ENCODE measurements around the gene LGALS3BP.
"Not testable (repeated sequence)": the region's sequence is repeated elsewhere in the genome, so short reads cannot be mapped to it uniquely, and the experiment has no call there.

LGALS3BP gene

DNA sequence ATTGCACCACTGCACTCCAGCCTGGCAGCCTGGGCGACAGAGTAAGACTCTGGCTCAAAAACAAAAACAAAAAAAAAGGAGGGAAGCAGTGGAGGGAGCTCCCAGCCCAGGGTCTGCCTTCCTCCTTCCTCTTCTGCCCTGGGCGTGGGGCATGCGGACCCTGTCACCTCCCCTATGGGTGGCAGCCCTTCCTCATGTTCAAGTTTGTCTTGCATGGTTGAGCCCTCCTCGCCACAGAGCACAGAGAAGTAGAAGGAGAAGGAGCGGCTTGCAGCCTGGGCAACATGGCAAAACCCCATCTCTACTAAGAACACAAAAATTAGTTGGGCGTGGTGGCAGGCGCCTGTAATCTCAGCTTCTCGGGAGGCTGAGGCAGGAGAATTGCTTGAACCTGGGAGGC lies 33.1 kb downstream of the LGALS3BP start:
- H3K4me3 Mint-ChIP-seq = no peak overlapping the region
- peaks cover 27% of the 10 kb centered on the region for H3K27me3 Mint-ChIP-seq
- H3K36me3 Mint-ChIP-seq = no peaks in the 10 kb centered on the region
- no peak overlapping the region for H3K27ac Mint-ChIP-seq
- CTCF ChIA-PET = no interaction called here
- no peaks in the 10 kb centered on the region for H3K4me1 Mint-ChIP-seq
- DNase-seq = no peak
- peaks cover 21% of the 10 kb centered on the region for H3K9me3 Mint-ChIP-seq

DNA sequence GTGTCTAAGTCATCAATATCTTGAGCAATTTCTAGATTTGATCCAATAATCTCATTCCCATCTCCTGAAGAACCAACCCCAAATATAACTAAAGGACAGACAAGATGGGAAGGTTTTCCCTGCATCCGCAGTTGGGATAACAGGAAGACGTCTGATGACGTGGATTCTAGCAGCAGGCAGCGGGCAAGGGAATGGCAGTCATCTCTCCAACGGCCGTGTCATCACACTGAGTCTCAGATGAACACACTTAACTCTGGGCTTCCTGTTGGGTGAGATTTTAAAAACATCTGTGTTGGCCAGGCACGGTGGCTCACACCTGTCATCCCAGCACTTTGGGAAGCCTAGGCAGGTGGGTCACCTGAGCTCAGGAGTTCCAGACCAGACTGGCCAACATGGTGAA lies 33.6 kb downstream of the LGALS3BP start:
- H3K27me3 Mint-ChIP-seq = peaks cover 27% of the 10 kb centered on the region
- peaks cover 16% of the 10 kb centered on the region for H3K9me3 Mint-ChIP-seq
- no peak overlapping the region for H3K27ac Mint-ChIP-seq
- no peak overlapping the region for H3K4me3 Mint-ChIP-seq
- no peaks in the 10 kb centered on the region for H3K36me3 Mint-ChIP-seq
- CTCF ChIA-PET = no interaction called here
- no peak for DNase-seq
- no peaks in the 10 kb centered on the region for H3K4me1 Mint-ChIP-seq

DNA sequence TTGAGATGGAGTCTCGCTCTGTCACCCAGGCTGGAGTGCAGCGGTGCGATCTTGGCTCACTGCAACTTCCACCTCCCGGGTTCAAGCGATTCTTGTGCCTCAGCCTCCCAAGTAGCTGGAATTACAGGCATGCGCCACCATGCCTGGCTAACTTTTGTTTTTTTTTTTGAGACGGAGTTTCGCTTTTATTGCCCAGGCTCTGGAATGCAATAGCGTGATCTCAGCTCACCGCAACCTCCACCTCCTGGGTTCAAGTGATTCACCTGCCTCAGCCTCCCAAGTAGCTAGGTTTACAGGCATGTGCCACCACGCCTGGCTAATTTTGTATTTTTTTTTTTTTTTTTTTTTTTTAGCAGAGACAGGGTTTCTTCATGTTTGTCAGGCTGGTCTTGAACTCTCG lies 34.3 kb downstream of the LGALS3BP start:
- H3K36me3 Mint-ChIP-seq, CTCF ChIA-PET, H3K27ac Mint-ChIP-seq, H3K9me3 Mint-ChIP-seq, H3K4me1 Mint-ChIP-seq, DNase-seq, H3K4me3 Mint-ChIP-seq: not testable (repeated sequence)
- peaks cover 31% of the 10 kb centered on the region for H3K27me3 Mint-ChIP-seq

DNA sequence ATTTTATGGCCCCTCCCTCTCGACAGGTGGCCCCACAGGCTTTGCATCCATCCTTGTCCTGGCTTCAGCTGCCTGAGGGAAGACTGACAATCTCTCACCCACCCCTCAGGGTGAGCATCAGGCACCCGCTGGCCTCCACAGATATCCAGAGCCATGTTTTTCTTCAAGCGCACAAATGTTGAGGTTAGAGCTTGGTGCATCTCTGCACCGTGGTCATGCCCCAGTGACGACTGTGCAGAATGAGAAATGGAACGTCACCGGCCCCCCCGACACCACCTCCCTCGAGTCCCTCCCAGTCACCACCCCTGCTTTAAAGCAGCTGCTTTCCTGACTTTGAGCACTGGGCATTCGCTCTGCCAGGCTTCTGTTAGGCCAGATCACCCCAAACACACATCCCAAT lies 34.8 kb downstream of the LGALS3BP start:
- no peak for DNase-seq
- no peak overlapping the region for H3K27ac Mint-ChIP-seq
- no peaks in the 10 kb centered on the region for H3K4me1 Mint-ChIP-seq
- CTCF ChIA-PET = no interaction called here
- H3K36me3 Mint-ChIP-seq = no peaks in the 10 kb centered on the region
- no peak overlapping the region for H3K4me3 Mint-ChIP-seq
- H3K27me3 Mint-ChIP-seq = peaks cover 31% of the 10 kb centered on the region
- H3K9me3 Mint-ChIP-seq = peaks cover 5% of the 10 kb centered on the region

DNA sequence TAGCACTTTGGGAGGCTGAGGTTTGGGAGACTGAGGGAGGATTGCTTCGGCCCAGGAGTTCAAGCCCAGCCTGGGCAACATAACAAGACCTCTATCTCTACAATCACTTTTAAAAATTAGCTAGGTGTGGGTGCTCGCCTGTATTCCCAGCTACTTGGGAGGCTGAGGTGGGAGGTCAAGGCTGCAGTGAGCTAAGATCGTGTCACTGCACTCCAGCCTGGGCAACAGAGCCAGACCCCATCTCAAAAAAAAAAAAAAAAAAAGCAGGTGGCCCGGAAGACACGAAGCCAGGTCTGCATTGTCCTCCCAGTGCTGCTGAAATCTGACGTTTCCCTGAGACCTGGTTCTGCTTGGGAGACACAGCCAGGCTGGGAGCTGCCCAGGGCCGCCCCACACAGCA lies 35.7 kb downstream of the LGALS3BP start:
- H3K4me1 Mint-ChIP-seq = no peaks in the 10 kb centered on the region
- no peaks in the 10 kb centered on the region for H3K36me3 Mint-ChIP-seq
- H3K4me3 Mint-ChIP-seq = no peak overlapping the region
- no peaks in the 10 kb centered on the region for H3K9me3 Mint-ChIP-seq
- DNase-seq = no peak
- no peak overlapping the region for H3K27ac Mint-ChIP-seq
- peaks cover 27% of the 10 kb centered on the region for H3K27me3 Mint-ChIP-seq
- CTCF ChIA-PET = interaction anchor here (1.3 to 1.6 kb wide), 2 partner anchors 14 to 78 kb away, joined by 3 to 8 read pairs; no protein-coding TSS in a partner anchor

DNA sequence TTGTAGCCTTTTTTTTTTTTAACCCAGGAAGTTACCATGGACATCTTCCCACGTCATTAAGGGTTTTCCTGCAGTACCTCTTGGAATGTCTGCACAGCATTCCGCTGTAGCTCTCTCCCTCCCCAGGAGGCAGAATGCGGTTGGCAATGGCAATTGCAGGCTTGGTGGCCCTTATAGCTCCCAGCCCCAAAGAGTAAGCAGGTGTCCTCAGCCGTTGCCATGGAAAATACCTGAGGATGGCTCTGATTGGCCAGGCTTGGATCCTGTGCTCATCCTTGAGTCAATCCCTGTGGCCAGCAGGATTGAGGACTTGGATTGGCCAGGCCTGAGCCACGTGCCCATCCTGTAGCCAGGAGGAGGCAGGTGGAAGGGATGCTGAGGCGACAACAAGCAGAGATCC lies 39.0 kb downstream of the LGALS3BP start:
- no peak overlapping the region for H3K27ac Mint-ChIP-seq
- H3K27me3 Mint-ChIP-seq = peaks cover 34% of the 10 kb centered on the region
- H3K9me3 Mint-ChIP-seq = no peaks in the 10 kb centered on the region
- no peak overlapping the region for H3K4me3 Mint-ChIP-seq
- CTCF ChIA-PET = interaction anchor here (0.6 kb wide), 1 partner anchor 96 kb away, joined by 3 read pairs; no protein-coding TSS in a partner anchor
- no peaks in the 10 kb centered on the region for H3K4me1 Mint-ChIP-seq
- DNase-seq = no peak
- H3K36me3 Mint-ChIP-seq = no peaks in the 10 kb centered on the region

DNA sequence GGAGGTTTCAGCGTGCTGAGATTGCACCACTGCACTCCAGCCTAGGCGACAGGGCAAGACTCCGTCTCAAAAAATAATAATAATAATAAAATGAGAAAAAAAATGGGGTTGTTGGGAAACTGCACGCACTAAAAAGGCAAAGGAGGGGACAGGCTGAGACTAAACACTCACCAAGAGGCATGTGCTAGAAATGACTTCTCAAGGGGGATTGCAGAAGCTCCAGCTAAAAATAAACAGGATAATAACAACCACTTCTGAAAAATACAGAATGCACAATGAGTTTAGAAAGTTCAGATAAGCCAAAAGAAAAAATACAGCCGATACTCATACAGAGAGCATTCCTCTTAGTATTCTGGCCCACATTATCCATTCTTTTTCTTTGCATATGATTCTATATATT lies 39.5 kb downstream of the LGALS3BP start:
- Mint-ChIP-seq H3K27me3 (peaks cover 35% of the 10 kb centered on the region), H3K4me1 (no peaks in the 10 kb centered on the region), H3K9me3 (no peaks in the 10 kb centered on the region), H3K4me3 (no peak overlapping the region), H3K27ac (no peak overlapping the region), H3K36me3 (no peaks in the 10 kb centered on the region)
- DNase-seq = no peak
- CTCF ChIA-PET = interaction anchor here (0.6 kb wide), 1 partner anchor 96 kb away, joined by 3 read pairs; no protein-coding TSS in a partner anchor

DNA sequence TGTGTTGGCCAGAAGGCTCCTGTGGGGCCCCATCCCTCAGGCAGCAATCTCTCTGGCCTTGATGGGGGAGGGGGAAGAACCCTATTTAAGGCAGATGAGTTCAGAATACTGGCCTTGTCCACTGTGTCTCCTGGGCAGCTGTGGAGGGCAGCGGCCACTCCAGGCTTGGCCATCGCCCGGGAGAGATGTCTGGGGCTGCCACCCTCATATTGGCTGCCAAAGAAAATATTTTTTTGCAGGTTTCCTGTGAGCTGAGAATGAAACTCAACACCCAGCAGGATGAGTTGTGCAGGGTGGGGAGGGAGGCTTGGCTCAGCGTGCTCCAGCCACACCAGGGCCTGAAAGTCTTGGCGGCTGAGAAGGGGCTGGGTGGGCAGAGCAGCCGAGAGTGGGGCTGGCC lies 40.1 kb downstream of the LGALS3BP start:
- no peaks in the 10 kb centered on the region for H3K4me1 Mint-ChIP-seq
- H3K9me3 Mint-ChIP-seq = no peaks in the 10 kb centered on the region
- CTCF ChIA-PET = no interaction called here
- no peak overlapping the region for H3K27ac Mint-ChIP-seq
- H3K27me3 Mint-ChIP-seq = peaks cover 30% of the 10 kb centered on the region
- H3K36me3 Mint-ChIP-seq = no peaks in the 10 kb centered on the region
- no peak for DNase-seq
- H3K4me3 Mint-ChIP-seq = no peak overlapping the region

DNA sequence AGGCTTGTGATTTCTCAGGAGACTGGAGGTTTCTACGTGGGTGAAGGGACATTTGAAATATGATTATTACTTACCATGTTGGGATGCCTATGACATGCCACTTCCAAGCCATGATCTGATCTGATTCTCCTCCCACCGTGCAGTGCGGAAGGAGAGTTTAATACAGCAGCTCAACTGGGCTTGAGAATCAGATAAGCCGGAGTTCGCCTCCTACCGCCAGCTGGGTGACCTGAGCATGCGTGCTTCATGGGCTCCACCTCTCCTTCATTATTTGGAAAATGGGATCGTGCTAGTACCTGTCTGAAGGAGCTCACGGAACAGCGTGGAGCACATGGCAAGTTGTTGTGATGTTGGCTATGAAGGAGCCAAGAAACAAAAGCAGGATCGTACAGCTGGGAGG lies 42.2 kb downstream of the LGALS3BP start:
- H3K27me3 Mint-ChIP-seq = peaks cover 26% of the 10 kb centered on the region

DNA sequence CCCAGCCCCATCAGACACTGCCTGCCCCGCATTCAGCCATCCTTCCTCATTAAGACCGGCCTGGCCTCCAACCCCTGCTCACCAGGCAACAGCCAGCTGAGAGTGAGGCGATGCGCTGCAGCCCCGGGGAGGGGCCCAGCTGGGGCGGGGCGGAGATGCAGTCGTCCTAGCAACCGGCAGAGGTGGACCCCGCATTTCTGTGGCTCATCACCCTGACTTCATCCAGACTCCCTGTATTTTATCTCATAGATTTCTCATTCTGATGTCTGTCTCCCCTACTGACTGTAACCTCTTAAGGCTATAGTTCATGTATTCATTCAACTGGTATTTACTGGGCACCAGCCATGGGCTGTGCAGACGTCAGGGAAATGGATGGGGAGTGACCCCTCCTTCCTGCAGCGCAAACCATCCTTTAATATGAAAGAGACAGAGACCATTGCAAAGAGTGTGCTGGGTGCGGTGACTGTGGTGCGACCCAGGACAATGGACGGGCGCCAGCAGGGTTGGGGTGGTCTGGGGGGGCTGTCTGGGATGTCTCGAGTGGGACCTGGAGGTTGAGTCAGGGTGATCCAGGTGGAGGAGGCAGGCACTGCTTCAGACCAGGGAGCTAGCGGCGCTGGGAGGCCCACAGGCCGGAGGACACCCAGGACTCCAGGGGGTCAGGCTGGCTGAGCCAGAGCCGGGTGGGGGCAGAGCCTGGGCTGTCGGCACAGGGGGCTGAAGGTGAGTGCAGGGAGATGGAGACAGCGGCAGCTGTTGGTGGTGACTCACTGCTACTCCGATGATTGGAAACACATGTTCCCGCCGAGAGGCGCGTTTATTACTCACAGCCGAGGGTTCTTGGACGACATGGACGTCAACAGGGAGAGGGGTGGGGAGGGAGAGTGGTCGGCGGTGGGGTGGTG lies 44.1 kb downstream of the LGALS3BP start:
- CTCF ChIA-PET = no interaction called here
- Mint-ChIP-seq H3K4me3 (no peak overlapping the region), H3K27ac (no peak overlapping the region), H3K4me1 (peaks cover 5% of the 10 kb centered on the region), H3K36me3 (no peaks in the 10 kb centered on the region), H3K27me3 (peaks cover 24% of the 10 kb centered on the region), H3K9me3 (no peaks in the 10 kb centered on the region)
- no peak for DNase-seq

More for the DNA sequence above, 42.2 kb downstream of the LGALS3BP start:
- Mint-ChIP-seq H3K36me3 (no peaks in the 10 kb centered on the region), H3K9me3 (no peaks in the 10 kb centered on the region), H3K4me3 (no peak overlapping the region), H3K27ac (no peak overlapping the region), H3K4me1 (peaks cover 5% of the 10 kb centered on the region)
- CTCF ChIA-PET = interaction anchor here (1.0 kb wide), 1 partner anchor 115 kb away, joined by 3 read pairs; no protein-coding TSS in a partner anchor
- DNase-seq = no peak

DNA sequence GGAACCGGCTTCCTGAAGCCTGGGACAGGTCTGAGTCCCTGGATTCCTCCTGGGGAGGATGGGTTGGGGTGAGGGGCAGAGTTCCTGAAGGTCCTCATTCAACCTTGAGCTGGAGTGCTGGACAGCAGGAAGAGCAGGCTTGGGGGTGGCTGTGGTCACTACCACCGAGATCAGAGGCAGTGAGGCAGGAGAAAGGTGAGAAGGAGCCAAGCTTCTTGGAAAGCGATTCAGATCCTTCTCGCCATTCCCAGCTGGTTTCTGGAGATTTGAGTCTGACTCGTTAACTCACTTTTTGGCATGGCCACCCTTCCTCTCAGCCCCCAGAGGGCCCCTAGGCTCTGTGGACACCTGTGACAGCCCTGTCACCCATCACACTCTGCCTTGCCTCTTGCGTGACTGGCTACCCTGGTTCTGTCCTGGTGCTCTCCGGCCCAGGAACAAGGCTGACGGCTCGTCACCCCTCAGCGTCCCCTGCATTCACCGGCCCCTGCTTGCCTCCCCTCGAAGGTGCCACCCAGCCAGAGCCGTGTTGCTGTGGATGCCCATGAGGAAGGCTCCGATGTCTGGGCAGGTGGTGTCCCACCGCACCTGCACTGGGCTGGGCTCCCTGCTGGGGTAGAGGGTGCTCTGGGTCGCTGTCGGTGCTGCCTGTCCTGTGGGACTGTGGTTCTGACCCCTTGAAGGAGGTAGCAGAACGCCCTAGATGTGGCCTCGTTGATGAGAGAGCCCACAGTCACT lies 44.9 kb downstream of the LGALS3BP start:
- Mint-ChIP-seq H3K27me3 (peaks cover 27% of the 10 kb centered on the region), H3K27ac (no peak overlapping the region), H3K9me3 (no peaks in the 10 kb centered on the region), H3K4me3 (no peak overlapping the region), H3K36me3 (no peaks in the 10 kb centered on the region), H3K4me1 (peaks cover 5% of the 10 kb centered on the region)
- no peak for DNase-seq
- CTCF ChIA-PET = interaction anchor here (1.3 kb wide), 1 partner anchor 11 kb away, joined by 5 read pairs; no protein-coding TSS in a partner anchor

DNA sequence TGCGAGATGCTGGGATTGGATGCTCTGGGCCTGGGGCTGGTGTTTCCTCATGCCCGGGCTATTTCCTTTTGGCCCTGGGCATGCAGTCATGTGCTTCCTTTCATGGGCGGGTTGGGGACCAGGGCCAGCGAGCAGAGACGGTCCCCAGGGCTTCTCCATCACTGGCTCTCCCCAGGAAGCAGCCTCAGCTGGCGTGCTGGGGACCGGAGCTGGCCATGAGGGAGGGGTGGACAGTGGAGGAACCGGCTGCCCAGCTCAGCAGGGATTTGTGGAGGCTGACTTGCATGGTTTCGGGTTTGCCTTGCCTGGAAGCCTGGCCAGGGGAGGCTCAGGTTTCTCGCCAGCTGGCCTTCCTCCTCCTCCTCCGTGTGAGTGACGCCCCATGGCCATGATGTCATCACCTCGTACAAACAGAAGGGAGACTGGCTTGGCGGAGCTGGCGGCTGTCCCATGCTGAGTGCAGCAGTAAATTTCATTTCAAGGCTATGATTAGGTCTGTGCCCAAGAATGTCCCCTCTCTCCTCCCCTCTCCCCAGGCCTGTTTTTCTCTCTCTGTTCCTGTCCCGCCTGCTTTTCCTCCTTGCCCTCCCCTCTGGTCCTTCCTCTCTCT lies 45.7 kb downstream of the LGALS3BP start:
- H3K27ac Mint-ChIP-seq = no peak overlapping the region
- CTCF ChIA-PET = interaction anchor here (0.7 to 1.3 kb wide), 2 partner anchors 10 to 68 kb away, joined by 3 to 5 read pairs; no protein-coding TSS in a partner anchor
- H3K27me3 Mint-ChIP-seq = peaks cover 32% of the 10 kb centered on the region
- no peaks in the 10 kb centered on the region for H3K36me3 Mint-ChIP-seq
- no peaks in the 10 kb centered on the region for H3K9me3 Mint-ChIP-seq
- no peak overlapping the region for H3K4me3 Mint-ChIP-seq
- H3K4me1 Mint-ChIP-seq = peaks cover 5% of the 10 kb centered on the region
- no peak for DNase-seq

DNA sequence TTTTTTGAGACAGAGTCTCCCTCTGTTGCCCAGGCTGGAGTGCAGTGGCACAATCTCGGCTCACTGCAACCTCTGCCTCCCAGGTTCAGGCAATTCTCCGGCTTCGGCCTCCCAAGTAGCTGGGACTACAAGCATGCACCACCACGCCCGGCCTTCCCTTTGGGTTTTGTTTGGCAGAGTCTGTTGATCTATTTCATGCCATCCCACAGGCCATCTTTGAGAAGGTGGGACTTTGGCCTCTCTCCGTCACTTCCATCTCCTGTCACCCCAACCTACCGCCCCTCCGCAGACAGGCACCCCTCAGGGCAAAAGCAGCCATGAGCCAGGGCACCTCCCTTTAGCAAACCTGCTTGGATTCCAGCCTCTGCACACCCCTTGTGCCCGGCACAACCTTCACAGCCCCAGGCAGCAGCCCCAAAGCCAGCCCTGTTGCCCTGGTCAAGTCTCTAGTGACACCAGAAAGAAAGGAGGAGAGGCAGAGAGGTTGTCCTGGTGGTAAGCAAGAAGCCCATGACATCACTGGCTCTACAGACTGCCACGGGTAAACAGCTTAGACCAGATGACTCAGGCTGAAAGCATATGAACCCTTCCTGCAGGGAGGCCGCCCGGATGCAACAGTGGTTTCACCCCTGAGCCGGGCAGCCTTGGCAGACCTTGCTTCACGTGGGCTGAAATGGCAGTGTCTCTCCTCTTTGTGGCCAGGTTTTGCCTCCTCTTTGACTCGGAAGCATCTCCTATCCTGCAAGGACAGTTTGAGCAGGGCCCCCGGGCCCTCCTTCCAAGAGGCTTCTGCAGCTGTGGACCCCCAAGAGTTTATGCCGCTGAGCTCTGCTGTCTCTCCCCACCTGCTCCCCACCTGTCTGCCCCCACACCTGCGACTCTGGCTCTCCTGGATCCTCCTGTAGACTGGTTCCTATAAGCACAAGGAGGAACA lies 46.4 kb downstream of the LGALS3BP start:
- peak overlapping the region; percentile 67 for H3K27ac Mint-ChIP-seq
- peak; percentile 57 for DNase-seq
- CTCF ChIA-PET = interaction anchor here (0.7 to 1.3 kb wide), 2 partner anchors 9 to 67 kb away, joined by 3 to 5 read pairs; no protein-coding TSS in a partner anchor
- H3K4me3 Mint-ChIP-seq = no peak overlapping the region
- no peaks in the 10 kb centered on the region for H3K36me3 Mint-ChIP-seq
- H3K9me3 Mint-ChIP-seq = no peaks in the 10 kb centered on the region
- peaks cover 34% of the 10 kb centered on the region for H3K27me3 Mint-ChIP-seq
- peaks cover 5% of the 10 kb centered on the region for H3K4me1 Mint-ChIP-seq

All from activated naive CD4-positive, alpha-beta T cell treated with anti-CD3 and anti-CD28 coated beads, Interleukin-2, amount 10 ng/mL, durations not matched to agents 7 days and 5 days (primary cell).